Neuron (in vitro differentiated cells): ENCODE data around the gene SWT1.
"Not testable (repeated sequence)": the region's sequence is repeated elsewhere in the genome, so short reads cannot be mapped to it uniquely, and the experiment has no call there.

ENCODE experiments used
- H2AFZ ChIP-seq: one replicate; pipeline ENCODE4 v1.6.1; 2013; ENCODE audit warnings: low read depth, mild to moderate bottlenecking, inconsistent platforms, low read length, moderate library complexity
- H3K27me3 ChIP-seq: one replicate; pipeline ENCODE4 v1.6.1; 2013; ENCODE audit warnings: low read length; ENCODE audit not compliant: insufficient read depth
- H3K36me3 ChIP-seq: one replicate; pipeline ENCODE4 v1.6.1; 2013; ENCODE audit warnings: low read length; ENCODE audit not compliant: insufficient read depth
- H3K4me1 ChIP-seq: one replicate; pipeline ENCODE4 v1.6.1; 2013; ENCODE audit warnings: low read length; ENCODE audit not compliant: insufficient read depth
- H3K4me3 ChIP-seq: 2 replicates; pipeline ENCODE4 v1.5.1; 2013; ENCODE audit warnings: mild to moderate bottlenecking, low read length, moderate library complexity
- H3K9me3 ChIP-seq: one replicate; pipeline ENCODE4 v1.6.1; 2013; ENCODE audit warnings: low read length

Gene SWT1

DNA sequence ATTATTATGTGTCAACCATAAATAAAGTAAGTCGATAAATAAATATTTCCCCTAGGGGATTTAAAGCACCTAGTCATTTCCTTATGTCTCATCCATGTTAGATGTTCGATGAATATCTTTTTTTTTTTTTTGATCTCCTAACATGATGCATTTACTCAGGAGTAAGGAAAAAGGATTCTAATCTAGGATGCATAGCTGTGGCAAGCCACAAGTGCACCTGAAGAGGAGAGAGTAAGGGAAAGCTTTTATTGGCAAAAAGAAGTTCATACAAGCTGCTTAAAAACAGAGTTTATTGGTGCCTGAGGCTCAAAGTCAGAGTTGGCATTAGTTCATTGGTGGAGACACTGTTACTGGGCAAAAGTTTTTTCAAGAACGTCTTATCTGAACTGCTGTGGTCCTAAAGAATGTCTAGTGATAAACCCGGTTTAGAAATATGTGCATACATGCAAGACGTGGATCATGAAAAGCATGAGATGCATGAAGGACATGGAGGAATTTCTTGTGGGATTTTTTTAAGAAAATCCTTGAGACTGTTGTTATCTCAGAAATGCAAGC lies 51.7 kb downstream of the SWT1 start:
- Histone ChIP-seq H3K4me3 (no peak overlapping the region), H3K9me3 (no peaks in the 10 kb centered on the region), H2AFZ (no peak overlapping the region), H3K4me1 (no peaks in the 10 kb centered on the region), H3K27me3 (no peaks in the 10 kb centered on the region), H3K36me3 (no peaks in the 10 kb centered on the region)

DNA sequence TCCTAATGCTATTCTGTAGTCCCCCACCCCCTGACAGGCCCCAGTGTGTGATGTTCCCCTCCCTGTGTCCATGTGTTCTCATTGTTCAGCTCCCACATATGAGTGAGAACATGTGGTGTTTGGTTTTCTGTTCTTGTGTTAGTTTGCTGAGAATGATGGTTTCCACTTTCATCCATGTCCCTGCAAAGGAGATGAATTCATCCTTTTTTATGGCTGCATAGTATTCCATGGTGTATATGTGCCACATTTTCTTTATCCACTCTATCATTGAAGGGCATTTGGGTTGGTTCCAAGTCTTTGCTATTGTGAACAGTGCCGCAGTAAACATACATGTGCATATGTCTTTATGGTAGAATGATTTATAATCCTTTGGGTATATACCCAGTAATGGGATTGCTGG lies 52.4 kb downstream of the SWT1 start:
- not testable (repeated sequence) for H3K36me3 ChIP-seq, H3K4me3 ChIP-seq

DNA sequence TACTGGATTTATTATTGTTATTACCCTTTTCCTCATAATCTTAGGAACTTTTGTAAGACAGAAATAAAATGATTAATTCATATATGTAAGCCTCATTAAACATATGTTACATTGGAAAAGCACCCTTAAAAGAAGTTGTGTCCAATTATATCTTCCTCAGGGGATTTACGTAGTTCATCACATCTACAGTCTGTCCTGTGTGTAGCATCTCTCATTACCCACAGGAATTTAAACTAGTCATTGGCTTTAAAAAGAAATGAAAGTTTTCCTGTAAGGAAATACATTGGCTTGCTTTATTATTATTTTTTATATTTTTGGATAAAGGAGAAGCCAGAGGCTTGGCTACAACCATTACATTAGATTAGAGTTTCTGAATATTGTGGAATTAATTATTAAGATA lies 56.1 kb downstream of the SWT1 start:
- Histone ChIP-seq H3K4me3 (no peak overlapping the region), H2AFZ (no peak overlapping the region), H3K27me3 (no peaks in the 10 kb centered on the region), H3K36me3 (no peaks in the 10 kb centered on the region), H3K9me3 (peaks cover 2% of the 10 kb centered on the region), H3K4me1 (no peaks in the 10 kb centered on the region)

More for the DNA sequence above, 52.4 kb downstream of the SWT1 start:
- not testable (repeated sequence) for H3K4me1 ChIP-seq, H3K27me3 ChIP-seq, H3K9me3 ChIP-seq, H2AFZ ChIP-seq

DNA sequence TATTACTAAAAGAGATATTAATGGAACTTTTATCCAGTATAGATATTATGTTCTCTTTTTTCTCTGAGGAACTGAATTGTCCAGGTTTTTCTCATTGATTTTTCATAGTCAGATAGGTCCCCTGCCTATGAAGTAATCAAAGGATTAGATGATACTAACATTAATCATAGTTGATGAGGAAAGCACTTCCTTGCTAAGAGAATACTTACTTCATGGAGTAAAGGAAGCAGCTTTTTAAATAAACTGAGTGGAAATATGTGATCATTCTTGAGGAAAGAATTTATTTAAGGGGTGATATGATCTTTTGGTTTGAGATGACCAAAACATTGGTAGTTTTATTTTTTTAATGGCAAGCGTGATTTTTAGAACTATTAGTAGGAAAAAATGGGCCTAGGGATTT lies 58.9 kb downstream of the SWT1 start:
- Histone ChIP-seq H3K27me3 (no peaks in the 10 kb centered on the region), H3K9me3 (peaks cover 2% of the 10 kb centered on the region), H3K4me3 (no peak overlapping the region), H2AFZ (no peak overlapping the region), H3K36me3 (no peaks in the 10 kb centered on the region), H3K4me1 (no peaks in the 10 kb centered on the region)

DNA sequence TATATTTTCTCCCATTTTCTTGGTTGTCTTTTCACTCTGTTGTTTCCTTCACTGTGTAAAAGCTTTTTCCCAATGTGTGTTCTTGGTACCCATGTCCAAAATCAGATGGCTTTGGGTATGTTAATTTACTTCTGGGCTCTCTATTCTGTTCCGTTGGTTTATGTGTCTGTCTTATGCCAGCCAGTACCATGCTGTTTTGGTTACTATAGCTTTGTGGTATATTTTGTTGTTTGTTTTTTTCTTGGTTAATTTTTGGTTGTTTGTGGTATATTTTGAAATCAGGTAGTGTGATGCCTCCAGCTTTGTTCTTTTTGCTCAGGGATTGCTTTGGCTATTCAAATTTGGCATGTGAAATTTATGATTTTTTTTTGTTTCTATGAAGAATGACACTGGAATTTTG lies 67.2 kb downstream of the SWT1 start:
- Histone ChIP-seq H3K4me3 (no peak overlapping the region), H2AFZ (no peak overlapping the region), H3K4me1 (no peaks in the 10 kb centered on the region), H3K36me3 (peaks cover 3% of the 10 kb centered on the region), H3K27me3 (no peaks in the 10 kb centered on the region), H3K9me3 (peaks cover 4% of the 10 kb centered on the region)

DNA sequence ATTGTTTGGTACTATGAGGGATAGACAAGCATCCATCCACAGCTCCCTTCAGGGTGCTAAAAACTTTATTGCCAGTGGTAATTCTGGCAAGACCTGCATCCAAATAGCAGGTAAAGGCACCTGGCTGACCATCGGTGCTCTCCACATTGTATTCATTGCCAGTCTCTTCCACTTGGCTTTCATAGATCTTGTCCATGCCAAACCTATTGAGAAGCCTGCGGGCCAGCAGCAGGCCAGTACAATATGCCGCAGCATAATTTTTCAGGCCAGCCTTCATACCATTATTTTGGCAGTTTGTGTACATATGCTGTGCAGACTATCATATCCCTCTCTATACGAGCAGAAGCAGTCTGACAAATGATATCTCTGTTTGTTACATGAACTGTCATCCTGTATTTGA lies 70.2 kb downstream of the SWT1 start:
- Histone ChIP-seq H3K4me1 (no peaks in the 10 kb centered on the region), H3K27me3 (no peaks in the 10 kb centered on the region)

DNA sequence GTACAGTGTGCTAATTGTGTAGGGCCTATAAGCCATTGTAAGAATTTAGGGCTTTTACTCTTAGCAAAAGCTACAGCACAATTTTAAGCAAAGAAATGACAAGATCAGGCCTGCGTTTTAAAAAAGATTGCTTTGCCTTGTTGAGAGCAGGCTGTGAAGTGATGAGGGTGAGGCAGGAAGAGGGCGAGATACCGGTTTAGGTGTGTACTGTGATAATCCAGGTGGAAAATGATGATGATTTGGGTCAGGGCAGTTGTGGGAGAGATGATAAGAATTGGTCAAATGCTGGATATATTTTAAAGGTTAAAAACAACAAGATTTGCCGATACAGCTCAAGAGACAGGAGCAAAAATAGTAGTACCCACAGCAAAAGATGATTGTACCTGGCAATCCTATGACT lies 72.0 kb downstream of the SWT1 start:
- Histone ChIP-seq H3K9me3 (no peaks in the 10 kb centered on the region), H3K27me3 (no peaks in the 10 kb centered on the region), H3K4me1 (no peaks in the 10 kb centered on the region), H3K4me3 (no peak overlapping the region), H2AFZ (no peak overlapping the region), H3K36me3 (no peaks in the 10 kb centered on the region)

More for the DNA sequence above, 70.2 kb downstream of the SWT1 start:
- Histone ChIP-seq H3K4me3 (no peak overlapping the region), H2AFZ (no peak overlapping the region), H3K9me3 (peaks cover 4% of the 10 kb centered on the region), H3K36me3 (peaks cover 3% of the 10 kb centered on the region)

DNA sequence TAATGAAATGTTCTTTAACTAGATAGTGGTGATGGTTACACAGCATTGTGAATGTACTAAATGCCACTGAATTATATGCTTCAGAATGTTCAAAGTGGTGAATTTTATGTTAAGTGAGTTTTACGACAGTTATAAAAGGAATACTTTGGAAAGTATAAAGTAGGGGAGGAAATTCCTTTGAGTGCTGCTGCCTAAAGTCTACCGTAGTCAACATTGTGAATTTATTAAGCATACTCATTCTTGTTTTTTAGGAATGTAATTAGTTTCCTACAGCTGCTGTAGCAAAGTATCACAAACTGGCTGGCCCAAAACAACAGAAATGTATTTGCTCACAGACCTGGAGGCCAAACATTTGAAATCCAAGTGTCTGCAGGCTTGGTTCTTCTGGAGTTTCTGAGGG lies 73.0 kb downstream of the SWT1 start:
- H3K4me1 ChIP-seq: no peaks in the 10 kb centered on the region
- no peaks in the 10 kb centered on the region for H3K36me3 ChIP-seq
- H3K9me3 ChIP-seq: no peaks in the 10 kb centered on the region
- no peak overlapping the region for H3K4me3 ChIP-seq
- H2AFZ ChIP-seq: no peak overlapping the region
- H3K27me3 ChIP-seq: no peaks in the 10 kb centered on the region

DNA sequence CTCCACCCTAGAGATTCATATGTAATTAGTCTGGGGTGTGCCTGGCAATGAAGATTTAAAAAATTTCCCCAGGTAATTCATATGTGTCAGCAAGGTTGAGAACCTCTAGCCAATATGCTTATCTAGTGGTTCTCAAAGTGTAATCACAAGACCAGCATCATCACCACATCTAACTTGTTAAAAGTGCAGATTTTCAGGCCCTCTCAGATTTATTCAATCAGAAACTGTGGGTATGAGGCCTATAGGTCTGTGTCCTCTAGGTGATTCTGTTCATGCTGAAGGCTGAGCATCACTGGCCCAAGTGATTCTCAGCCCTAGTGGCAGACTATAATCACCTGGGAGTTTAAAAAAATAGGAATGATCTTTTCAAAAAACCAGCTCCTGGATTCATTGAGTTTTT lies 75.9 kb downstream of the SWT1 start:
- no peaks in the 10 kb centered on the region for H3K36me3 ChIP-seq
- no peak overlapping the region for H2AFZ ChIP-seq
- H3K4me3 ChIP-seq: no peak overlapping the region
- H3K4me1 ChIP-seq: no peaks in the 10 kb centered on the region
- no peaks in the 10 kb centered on the region for H3K9me3 ChIP-seq
- H3K27me3 ChIP-seq: no peaks in the 10 kb centered on the region

DNA sequence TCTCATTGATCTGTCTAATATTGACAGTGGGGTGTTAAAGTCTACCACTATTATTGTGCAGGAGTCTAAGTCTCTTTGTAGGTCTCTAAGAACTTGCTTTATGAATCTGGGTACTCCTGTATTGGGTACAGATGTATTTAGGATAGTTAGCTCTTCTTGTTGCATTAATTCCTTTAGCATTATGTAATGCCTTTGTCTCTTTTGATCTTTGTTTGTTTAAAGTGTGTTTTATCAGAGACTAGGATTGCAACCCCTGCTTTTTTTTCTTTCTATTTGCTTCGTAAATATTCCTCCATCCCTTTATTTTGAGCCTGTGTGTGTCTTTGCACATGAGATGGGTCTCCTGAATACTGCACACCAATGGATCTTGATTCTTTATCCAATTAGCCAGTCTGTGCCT lies 77.2 kb downstream of the SWT1 start:
- not testable (repeated sequence) for H3K27me3 ChIP-seq, H2AFZ ChIP-seq, H3K9me3 ChIP-seq, H3K4me1 ChIP-seq, H3K36me3 ChIP-seq, H3K4me3 ChIP-seq

DNA sequence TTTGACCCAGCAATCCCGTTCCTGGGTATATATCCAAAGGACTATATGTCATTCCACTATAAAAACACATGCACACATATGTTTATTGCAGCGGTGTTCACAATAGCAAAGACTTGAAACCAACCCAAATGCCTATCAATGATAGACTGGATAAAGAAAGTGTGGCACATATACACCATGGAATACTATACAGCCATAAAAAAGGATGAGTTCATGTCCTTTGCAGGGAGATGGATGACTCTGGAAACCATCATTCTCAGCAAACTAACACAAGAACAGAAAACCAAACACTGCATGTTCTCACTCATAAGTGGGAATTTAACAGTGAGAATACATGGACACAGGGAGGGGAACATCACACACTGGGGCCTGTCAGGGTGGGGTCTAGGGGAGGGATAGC lies 80.2 kb downstream of the SWT1 start:
- H3K4me1 ChIP-seq, H2AFZ ChIP-seq, H3K36me3 ChIP-seq, H3K27me3 ChIP-seq, H3K4me3 ChIP-seq, H3K9me3 ChIP-seq: not testable (repeated sequence)

DNA sequence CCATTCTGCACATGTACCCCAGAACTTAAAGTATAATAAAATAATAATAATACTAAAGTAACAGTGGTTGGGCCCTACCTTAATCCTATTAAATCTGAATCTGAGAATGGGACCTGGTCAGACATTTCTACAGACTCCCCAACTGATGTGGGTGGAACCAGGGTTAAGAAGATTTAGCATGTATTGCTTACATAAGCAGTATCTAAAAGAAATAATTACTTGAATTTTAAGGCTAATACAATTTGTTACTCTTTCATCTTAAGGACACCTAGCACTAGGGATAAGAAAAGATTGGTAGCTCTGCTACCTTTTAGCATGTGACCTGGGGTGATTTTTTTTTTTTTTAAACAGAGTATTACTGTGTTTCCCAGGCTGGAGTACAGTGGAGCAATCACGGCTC lies 80.7 kb downstream of the SWT1 start:
- no peaks in the 10 kb centered on the region for H3K27me3 ChIP-seq
- peaks cover 2% of the 10 kb centered on the region for H3K4me1 ChIP-seq
- H3K36me3 ChIP-seq: no peaks in the 10 kb centered on the region
- no peak overlapping the region for H2AFZ ChIP-seq
- no peak overlapping the region for H3K4me3 ChIP-seq
- H3K9me3 ChIP-seq: no peaks in the 10 kb centered on the region

DNA sequence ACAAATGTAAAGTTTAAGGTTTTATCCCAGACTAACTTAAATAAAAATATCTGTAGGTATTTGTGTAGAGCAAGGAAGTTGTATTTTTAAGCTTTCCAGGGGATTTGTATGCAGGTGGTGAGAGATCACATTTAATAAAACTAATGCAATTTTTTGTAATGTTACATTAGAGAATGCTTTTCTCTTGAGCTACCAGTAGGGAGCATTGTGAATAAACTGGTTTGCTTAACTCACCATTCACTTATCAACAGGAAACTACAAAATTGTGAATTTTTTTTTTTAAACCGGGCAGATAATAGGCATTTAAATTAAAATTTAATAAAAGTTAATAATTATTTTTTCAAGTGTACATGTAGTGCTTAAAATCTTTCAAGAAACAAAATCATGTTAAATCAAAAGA lies 81.5 kb downstream of the SWT1 start:
- Histone ChIP-seq H3K27me3 (no peaks in the 10 kb centered on the region), H3K36me3 (no peaks in the 10 kb centered on the region), H3K9me3 (no peaks in the 10 kb centered on the region), H3K4me1 (peaks cover 2% of the 10 kb centered on the region), H2AFZ (no peak overlapping the region), H3K4me3 (no peak overlapping the region)

DNA sequence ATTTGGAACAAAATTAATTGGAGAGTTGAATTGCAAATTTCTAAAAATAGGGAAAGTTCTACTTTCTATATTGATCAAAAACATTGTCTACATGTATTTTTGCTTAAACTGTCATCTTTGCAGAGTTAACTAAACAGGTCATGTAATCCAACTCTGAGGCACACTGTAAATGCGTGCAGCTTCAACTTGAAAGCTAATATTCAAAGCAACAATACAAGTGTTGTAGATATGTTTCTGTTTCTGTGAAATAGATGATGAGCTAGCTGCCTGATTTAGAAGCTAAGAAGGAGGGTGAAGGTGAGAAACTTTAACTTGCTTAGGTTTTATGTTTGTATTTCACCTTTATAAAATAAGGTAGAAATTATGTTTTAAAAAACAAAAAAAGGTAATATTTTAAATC lies 82.9 kb downstream of the SWT1 start:
- Histone ChIP-seq H3K9me3 (no peaks in the 10 kb centered on the region), H2AFZ (no peak overlapping the region), H3K4me3 (no peak overlapping the region), H3K36me3 (no peaks in the 10 kb centered on the region), H3K4me1 (peaks cover 2% of the 10 kb centered on the region), H3K27me3 (no peaks in the 10 kb centered on the region)
